NT2/D1 (cell line): ENCODE results near the gene PPM1K.

ENCODE experiments used
- SUZ12 ChIP-seq: IDR thresholded peaks from 2 replicates; pipeline ENCODE4 v1.6.1; 2011; ENCODE audit not compliant: insufficient read length, insufficient read depth; ENCODE audit errors: extremely low read depth
- YY1 ChIP-seq: IDR thresholded peaks from 2 replicates; pipeline ENCODE4 v1.6.1; 2011; ENCODE audit not compliant: insufficient read length, insufficient read depth
- ZNF274 ChIP-seq: IDR thresholded peaks from 2 replicates; pipeline ENCODE4 v1.6.1; 2011; ENCODE audit warnings: mild to moderate bottlenecking, low read depth, low read length

GRCh38 chr4:88284439-88285234 is at the start of gene PPM1K:
- TF ChIP-seq YY1 = no peak
- no peak for TF ChIP-seq SUZ12
- no peak for TF ChIP-seq ZNF274
